Endothelial cell of umbilical vein (primary cell): ENCODE data around the gene SDCCAG8. TPM values are rescaled to one million over a fixed set of nuclear protein-coding genes. Genes with fewer than 3 reads are reported as not detected.

Experiments
- BruUV-seq: library from RNA; stranded (reverse); fragments of 400-500 nt; replicated peaks from 2 replicates; lab custom pipeline; 2021; lab: Mats Ljungman, UMichigan
- CTCF ChIA-PET: fragments of 300-600, 350-600 bp; sonication (Branson Sonifier 250); formaldehyde crosslinking; loops from one replicate; lab custom pipeline; 2021; ENCODE audit warnings: antibody characterized with exemption, inconsistent platforms; lab: Charles Lee
- POLR2A ChIA-PET: fragments of 300-600, 350-600 bp; sonication (Branson Sonifier 250); formaldehyde crosslinking; loops from one replicate; lab custom pipeline; 2021; ENCODE audit warnings: antibody characterized with exemption, inconsistent platforms; lab: Charles Lee
- DNase-seq: peaks from one replicate; pipeline ENCODE4 v3.0.0-alpha.2; 2011; ENCODE audit warnings: low read depth, low spot score
- FAIRE-seq: peaks from 2 replicates; lab custom pipeline; 2011; peaks lifted over from hg19 to GRCh38; lab: Jason Lieb, UNC
- H2AFZ ChIP-seq: 2 replicates; pipeline ENCODE4 v1.6.0; 2012; ENCODE audit warnings: low read depth, low read length, control low read depth, inconsistent platforms
- H3K27ac ChIP-seq: 2 replicates; pipeline ENCODE4 v1.5.1; 2011; ENCODE audit warnings: low read depth, mild to moderate bottlenecking, control low read depth, low read length, moderate library complexity; ENCODE audit not compliant: insufficient read depth
- H3K27me3 ChIP-seq, 2 experiments: 2 replicates each; pipeline versions ENCODE4 v1.6.0 to v1.6.1; 2011; ENCODE audit warnings: low read length in 2 of 2, mixed read lengths in 1 of 2; ENCODE audit not compliant: control insufficient read depth in 2 of 2, insufficient read depth in 2 of 2
- H3K36me3 ChIP-seq, 2 experiments: 2 replicates in 1 of 2; 3 replicates in 1 of 2; pipeline ENCODE4 v1.5.1; 2011; ENCODE audit warnings: low read length in 2 of 2, mild to moderate bottlenecking in 1 of 2, moderate library complexity in 1 of 2; ENCODE audit not compliant: control insufficient read depth in 2 of 2, insufficient read depth in 2 of 2; ENCODE audit errors: extremely low read depth in 1 of 2
- H3K4me1 ChIP-seq: 3 replicates; pipeline ENCODE4 v1.5.1; 2011; ENCODE audit warnings: mild to moderate bottlenecking, low read length; ENCODE audit not compliant: control insufficient read depth, insufficient read depth; ENCODE audit errors: extremely low read depth
- H3K4me2 ChIP-seq: 2 replicates; pipeline ENCODE4 v1.6.1; 2011; ENCODE audit warnings: low read length, control low read depth, mixed read lengths; ENCODE audit not compliant: insufficient read depth
- H3K4me3 ChIP-seq, 3 experiments: fragments of 200-600 bp in 1 of 3; sonication (generic), shearing (Covaris generic) in 1 of 3; replicated peaks in 1 of 3; 2 replicates each; pipeline ENCODE4 v1.5.1; 2011 to 2016; ENCODE audit warnings: control low read depth in 3 of 3, low read length in 3 of 3, mild to moderate bottlenecking in 2 of 3, inconsistent platforms in 1 of 3, low read depth in 1 of 3, moderate library complexity in 1 of 3; ENCODE audit not compliant: insufficient read depth in 1 of 3
- H3K79me2 ChIP-seq: 2 replicates; pipeline ENCODE4 v1.6.0; 2012; ENCODE audit warnings: low read length, inconsistent platforms; ENCODE audit not compliant: control insufficient read depth, insufficient read depth
- H3K9ac ChIP-seq: replicated peaks from 2 replicates; pipeline ENCODE3; 2011; ENCODE audit warnings: low read length, control low read depth; ENCODE audit not compliant: insufficient read depth; ENCODE audit errors: extremely low read depth
- H3K9me1 ChIP-seq: replicated peaks from 3 replicates; pipeline ENCODE4 v1.6.0; 2011; ENCODE audit warnings: mild to moderate bottlenecking, low read length; ENCODE audit not compliant: control insufficient read depth, insufficient read depth; ENCODE audit errors: extremely low read depth
- H3K9me3 ChIP-seq: replicated peaks from 2 replicates; pipeline ENCODE4 v1.5.1; 2012; ENCODE audit warnings: low read length, inconsistent platforms; ENCODE audit not compliant: control insufficient read depth, insufficient read depth
- H4K20me1 ChIP-seq: replicated peaks from 2 replicates; pipeline ENCODE3; 2011; ENCODE audit warnings: mild to moderate bottlenecking, low read length; ENCODE audit not compliant: control insufficient read depth, insufficient read depth; ENCODE audit errors: extremely low read depth
- CTCF ChIP-seq, 2 donors: IDR thresholded peaks; 1 replicate in 1 of 2; 2 replicates in 1 of 2; pipeline ENCODE4 v1.5.1; 2011; ENCODE audit warnings: low read length in 2 of 2, mild to moderate bottlenecking in 2 of 2, moderate library complexity in 2 of 2, control low read depth in 1 of 2, inconsistent platforms in 1 of 2, low read depth in 1 of 2; ENCODE audit not compliant: insufficient read depth in 1 of 2; ENCODE audit errors: extremely low read depth in 1 of 2
- EZH2 ChIP-seq: IDR thresholded peaks from 2 replicates; pipeline ENCODE4 v1.6.1; 2012; ENCODE audit warnings: borderline replicate concordance, low read depth, mild to moderate bottlenecking, moderate library complexity, low read length, inconsistent platforms; ENCODE audit not compliant: severe bottlenecking
- FOS ChIP-seq: IDR thresholded peaks from 2 replicates; pipeline ENCODE4 v1.6.1; 2011; ENCODE audit warnings: mild to moderate bottlenecking, low read length, moderate library complexity, borderline replicate concordance; ENCODE audit not compliant: insufficient read depth
- JUN ChIP-seq: IDR thresholded peaks from 2 replicates; pipeline ENCODE4 v1.6.1; 2011; ENCODE audit warnings: borderline replicate concordance, low read depth; ENCODE audit not compliant: insufficient read length, insufficient read depth
- MYC ChIP-seq: IDR thresholded peaks from one replicate; pipeline ENCODE4 v1.6.1; 2011; ENCODE audit warnings: mild to moderate bottlenecking, low read depth, low read length
- POLR2A ChIP-seq: IDR thresholded peaks from 2 replicates; pipeline ENCODE4 v1.6.1; 2012; ENCODE audit warnings: low read depth, mild to moderate bottlenecking, control low read depth, low read length
- dilution Hi-C: fragments of 300-500 bp; cut with MboI; formaldehyde crosslinking; loops from one replicate; pipeline ENCODE4 v1.15.0; 2019; ENCODE audit warnings: low sequenced_read_pairs; ENCODE audit not compliant: extremely low pct_ligation_motif_present
- intact Hi-C: fragments of 100-400 bp; cut with micrococcal nuclease; formaldehyde crosslinking; loops from one replicate; pipeline ENCODE4 v1.10.0; 2022
- polyA plus RNA-seq, 4 experiments: library from polyadenylated mRNA; depleted of rRNA in 3 of 4; stranded (reverse) in 3 of 4; unstranded in 1 of 4; fragments of >200 nt; gene quantifications; 2 replicates each; pipeline versions ENCODE4 v1.2.1 to v1.2.3, GENCODE V29; 2011 to 2012; ENCODE audit warnings: missing spikeins in 1 of 4
- total RNA-seq: library from RNA; stranded (reverse); gene quantifications from 2 replicates; pipeline ENCODE4 v1.2.3, GENCODE V29; 2021

Gene SDCCAG8
- total and polyA plus RNA-seq, 2 donors (not counting 3 experiments of a cell fraction or from before 2014, with no cell fraction given): 14.6 to 25.7 TPM

- no peak overlapping the region for H3K4me3 ChIP-seq
- H3K27me3 ChIP-seq: no peaks in the 10 kb centered on the region
- H3K79me2 ChIP-seq: peaks cover 73% of the 10 kb centered on the region
- TF ChIP-seq JUN (no peak), POLR2A (no peak), FOS (no peak), EZH2 (no peak), MYC (no peak)
- intact Hi-C loops: no loop called here
- DNase-seq (no peak), FAIRE-seq (no peak)
- peaks cover 45% of the 10 kb centered on the region for H3K4me1 ChIP-seq
- no peak overlapping the region for H3K9ac ChIP-seq
- dilution Hi-C loops: no loop called here
- no TSS peak for BruUV-seq
- no peak overlapping the region for H2AFZ ChIP-seq
- ChIA-PET CTCF (interaction anchor here (1.1 kb wide), 1 partner anchor 15 kb away, joined by 3 read pairs; no protein-coding TSS in a partner anchor), POLR2A (no interaction called here)
- H3K36me3 ChIP-seq: no peaks in the 10 kb centered on the region
- H4K20me1 ChIP-seq: no peaks in the 10 kb centered on the region
- no peak overlapping the region for H3K27ac ChIP-seq
- H3K4me2 ChIP-seq: no peak overlapping the region
- H3K9me1 ChIP-seq: no peaks in the 10 kb centered on the region
- no peaks in the 10 kb centered on the region for H3K9me3 ChIP-seq
Measured at GRCh38 chr1:243260221-243260880, 4.5 kb downstream of the SDCCAG8 start.

- POLR2A ChIA-PET: no interaction called here
- intact Hi-C loops (no loop called here), dilution Hi-C loops (no loop called here)
- peaks cover 72% of the 10 kb centered on the region for H3K79me2 ChIP-seq
- CTCF ChIA-PET: interaction anchor here (0.6 kb wide), 1 partner anchor 19 kb away, joined by 3 read pairs; no protein-coding TSS in a partner anchor
- no peak for FAIRE-seq
- no peak overlapping the region for H2AFZ ChIP-seq
- no peaks in the 10 kb centered on the region for H3K27me3 ChIP-seq
- no peaks in the 10 kb centered on the region for H3K9me3 ChIP-seq
- DNase-seq: peak; percentile 25
- H3K4me2 ChIP-seq: no peak overlapping the region
- BruUV-seq: no TSS peak
- no peak overlapping the region for H3K9ac ChIP-seq
- H3K36me3 ChIP-seq: no peaks in the 10 kb centered on the region
- no peaks in the 10 kb centered on the region for H3K9me1 ChIP-seq
- H3K27ac ChIP-seq: no peak overlapping the region
- no peak for TF ChIP-seq CTCF (IDR thresholded peaks at IDR 0.05; ENCODE audit: extremely low read depth in 1 of 2, insufficient read depth in 1 of 2, low read depth in 1 of 2, low read length in 2 of 2)
- no peak for TF ChIP-seq EZH2
- no peak overlapping the region for H3K4me3 ChIP-seq
- peaks cover 51% of the 10 kb centered on the region for H3K4me1 ChIP-seq
- H4K20me1 ChIP-seq: no peaks in the 10 kb centered on the region
Measured at GRCh38 chr1:243261390-243261789, 5.5 kb downstream of the SDCCAG8 start.
